GM12872 (cell line): ENCODE data around the gene PIK3C3.

Experiments
- TF ChIP-seq, protein P1 (sequence below): IDR thresholded peaks from 3 replicates; pipeline ENCODE4 v1.5.1; 2011; ENCODE audit warnings: low read depth, mild to moderate bottlenecking, low read length, moderate library complexity; ENCODE audit not compliant: insufficient read depth

Gene PIK3C3

DNA sequence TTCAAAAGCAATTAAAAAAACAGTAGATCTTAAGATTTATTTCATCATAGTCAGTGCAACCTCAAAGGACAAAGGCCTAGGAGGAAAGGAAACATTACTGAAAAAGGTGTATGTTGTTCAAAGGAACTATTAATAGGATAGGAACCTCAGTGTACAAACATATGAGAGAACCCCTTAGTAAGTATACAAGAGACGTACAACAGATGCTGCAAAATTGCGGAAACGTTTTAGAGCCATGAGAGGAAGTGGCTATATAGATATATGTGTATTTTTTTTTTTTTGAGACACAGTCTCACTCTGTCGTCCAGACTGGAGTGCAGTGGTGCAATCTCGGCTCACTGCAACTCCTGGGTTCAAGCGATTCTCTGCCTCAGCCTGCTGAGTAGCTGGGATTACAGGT lies 22.2 kb downstream of the PIK3C3 start:
- TF ChIP-seq, protein P1, sequence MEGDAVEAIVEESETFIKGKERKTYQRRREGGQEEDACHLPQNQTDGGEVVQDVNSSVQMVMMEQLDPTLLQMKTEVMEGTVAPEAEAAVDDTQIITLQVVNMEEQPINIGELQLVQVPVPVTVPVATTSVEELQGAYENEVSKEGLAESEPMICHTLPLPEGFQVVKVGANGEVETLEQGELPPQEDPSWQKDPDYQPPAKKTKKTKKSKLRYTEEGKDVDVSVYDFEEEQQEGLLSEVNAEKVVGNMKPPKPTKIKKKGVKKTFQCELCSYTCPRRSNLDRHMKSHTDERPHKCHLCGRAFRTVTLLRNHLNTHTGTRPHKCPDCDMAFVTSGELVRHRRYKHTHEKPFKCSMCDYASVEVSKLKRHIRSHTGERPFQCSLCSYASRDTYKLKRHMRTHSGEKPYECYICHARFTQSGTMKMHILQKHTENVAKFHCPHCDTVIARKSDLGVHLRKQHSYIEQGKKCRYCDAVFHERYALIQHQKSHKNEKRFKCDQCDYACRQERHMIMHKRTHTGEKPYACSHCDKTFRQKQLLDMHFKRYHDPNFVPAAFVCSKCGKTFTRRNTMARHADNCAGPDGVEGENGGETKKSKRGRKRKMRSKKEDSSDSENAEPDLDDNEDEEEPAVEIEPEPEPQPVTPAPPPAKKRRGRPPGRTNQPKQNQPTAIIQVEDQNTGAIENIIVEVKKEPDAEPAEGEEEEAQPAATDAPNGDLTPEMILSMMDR: no peak

DNA sequence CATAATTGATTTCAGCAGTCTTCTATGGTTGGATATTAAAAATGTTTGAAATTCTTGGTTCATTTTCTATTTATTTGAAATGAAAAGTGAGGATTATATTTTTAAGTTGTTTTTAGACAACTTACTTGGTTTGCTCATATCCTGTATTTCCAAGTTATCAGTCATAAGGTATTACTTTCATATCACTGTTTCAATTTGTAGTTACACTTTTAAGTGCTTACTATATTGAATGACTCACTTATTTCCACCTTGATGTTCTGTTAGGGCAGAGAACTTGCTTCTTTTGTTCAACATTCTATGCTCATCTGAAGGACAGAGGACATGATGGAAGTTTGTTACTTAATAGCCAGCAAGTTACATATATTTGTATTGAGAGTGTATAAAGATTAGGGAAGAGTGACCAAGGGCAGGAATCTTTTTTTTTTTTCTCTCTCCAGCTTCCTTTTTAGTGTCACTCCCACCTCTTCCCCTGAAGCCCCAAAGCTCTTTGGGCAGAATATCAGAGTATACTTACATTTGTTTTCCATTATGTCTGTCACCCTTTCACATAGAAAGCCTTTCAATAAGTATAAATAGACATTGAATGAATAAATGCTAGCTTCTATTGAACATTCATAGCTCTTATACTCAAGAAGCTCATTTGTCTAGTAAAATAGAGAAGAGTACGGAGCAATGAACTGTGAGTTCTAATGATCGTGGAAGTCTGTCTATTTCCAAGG lies 28.1 kb downstream of the PIK3C3 start:
- TF ChIP-seq, protein P1: no peak

DNA sequence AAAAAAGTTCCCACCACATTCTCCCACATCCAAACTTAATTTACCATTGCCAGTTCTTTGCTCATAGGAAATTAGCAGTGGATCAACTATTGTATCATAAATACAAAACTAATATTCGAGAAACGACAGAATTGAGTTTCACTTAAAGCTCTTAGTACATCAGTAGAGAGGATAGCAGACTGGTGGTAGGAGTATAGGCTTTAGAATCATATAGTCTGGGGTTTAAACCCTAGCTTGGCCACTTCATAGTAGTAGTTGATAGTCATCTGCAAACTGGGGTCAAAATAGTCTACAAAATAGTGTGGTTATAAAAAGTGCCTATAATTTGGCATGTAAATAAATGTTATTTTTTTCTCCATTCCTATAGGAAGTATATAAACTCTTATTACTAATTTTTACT lies 30.9 kb downstream of the PIK3C3 start:
- TF ChIP-seq, protein P1: no peak

DNA sequence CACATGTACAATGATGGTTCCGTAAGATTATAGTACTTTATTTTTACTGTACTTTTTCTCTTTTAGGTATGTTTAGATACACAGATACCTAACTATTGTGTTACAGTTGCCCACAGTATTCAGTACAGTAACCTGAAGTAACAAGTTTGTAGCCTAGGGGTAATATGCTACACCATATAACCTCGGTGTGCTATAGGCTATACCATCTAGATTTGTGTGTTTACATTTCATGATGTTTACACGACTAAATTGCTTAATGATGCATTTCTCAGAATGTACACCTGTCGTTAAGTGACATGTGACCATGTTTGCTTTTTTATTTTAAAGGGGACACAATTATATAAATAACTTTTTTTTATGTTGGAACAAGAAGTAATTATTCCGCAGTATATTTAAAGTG lies 34.5 kb downstream of the PIK3C3 start:
- TF ChIP-seq, protein P1: no peak

DNA sequence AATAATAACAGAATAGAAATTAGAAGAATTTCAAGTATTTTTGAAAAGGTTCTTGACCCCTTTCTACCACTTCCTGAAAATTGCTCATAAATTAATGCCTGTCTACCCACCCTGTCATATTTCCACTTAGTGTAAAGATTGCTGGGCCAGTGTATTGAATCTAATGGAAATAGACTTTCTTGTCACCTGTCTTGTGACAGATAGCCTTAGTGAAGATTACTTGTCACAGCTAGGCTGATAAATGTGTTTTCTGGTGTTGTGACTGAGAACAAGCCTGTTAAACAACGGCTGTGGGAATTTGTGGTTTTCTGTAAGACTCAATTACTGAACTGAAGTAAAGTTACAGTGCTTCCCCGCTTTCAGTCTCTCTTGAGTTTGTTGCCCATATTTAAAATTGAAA lies 37.0 kb downstream of the PIK3C3 start:
- TF ChIP-seq, protein P1: no peak

DNA sequence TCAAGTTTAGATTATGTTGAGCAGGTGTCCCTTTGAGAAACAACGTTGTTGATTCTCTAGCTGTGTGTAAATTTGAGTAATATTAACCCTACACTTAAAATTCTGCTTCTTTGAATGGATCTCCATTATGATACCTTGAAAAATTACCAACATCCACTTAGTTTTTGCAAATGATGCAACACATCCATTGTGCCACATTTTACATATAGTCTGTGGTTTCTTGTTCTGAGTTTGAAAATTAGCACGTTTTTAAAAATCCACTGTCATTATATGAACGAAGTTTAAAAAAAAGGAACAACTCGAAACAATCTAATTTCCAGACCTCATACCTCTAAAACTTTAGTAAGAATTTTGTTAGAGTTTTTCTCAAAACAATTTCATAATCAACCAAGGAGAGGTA lies 37.7 kb downstream of the PIK3C3 start:
- TF ChIP-seq, protein P1: no peak

DNA sequence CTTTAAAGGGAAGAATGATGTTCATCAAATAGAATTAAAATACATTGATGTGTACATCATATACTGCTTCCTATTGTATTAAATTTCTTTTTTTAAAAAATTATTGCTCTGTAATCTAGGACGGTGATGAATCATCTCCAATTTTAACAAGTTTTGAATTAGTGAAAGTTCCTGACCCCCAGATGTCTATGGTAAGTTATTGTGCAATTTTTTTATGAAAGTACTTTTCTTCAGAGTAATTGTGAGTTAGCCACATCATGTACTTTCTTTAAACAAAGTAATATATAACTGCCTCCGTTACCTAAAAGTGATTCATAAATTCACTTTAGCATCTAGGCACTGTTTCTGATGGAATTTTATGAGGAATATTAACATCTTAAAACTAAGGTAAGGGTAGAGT lies 38.1 kb downstream of the PIK3C3 start:
- TF ChIP-seq, protein P1: no peak

DNA sequence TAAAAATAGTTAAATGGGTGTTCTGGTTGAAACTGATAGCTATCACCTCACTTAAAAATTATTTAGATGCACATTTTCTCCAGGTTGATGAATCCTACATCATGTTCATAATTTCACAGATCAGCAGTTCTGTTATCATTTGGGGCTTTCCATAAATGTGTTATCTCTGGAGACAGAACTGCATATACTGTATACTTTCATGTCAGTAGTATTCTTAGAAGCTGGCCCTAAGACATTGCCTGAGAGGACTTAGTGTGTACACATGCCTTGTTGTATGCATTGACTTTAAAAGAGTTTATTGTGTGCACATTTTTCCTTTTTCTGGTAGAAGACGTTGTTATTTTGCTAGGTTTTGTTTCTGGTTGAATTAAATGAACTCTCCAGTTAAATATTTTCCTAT lies 41.0 kb downstream of the PIK3C3 start:
- TF ChIP-seq, protein P1: no peak
